Smooth muscle cell (in vitro differentiated cells): ENCODE data around the gene KIRREL3. TPM values are rescaled to one million over a fixed set of nuclear protein-coding genes. Genes with fewer than 3 reads are reported as not detected.

Experiments used
- DNase-seq: peaks from one replicate; lab custom pipeline; 2025; ENCODE audit not compliant: unreplicated experiment; lab: John Stamatoyannopoulos, UW
- H2AFZ ChIP-seq: fragments of 200-600 bp; sonication (generic); 2 replicates; pipeline ENCODE4 v1.6.0; 2016; ENCODE audit warnings: antibody characterized with exemption, low read depth, mild to moderate bottlenecking
- H3F3A ChIP-seq: fragments of 200-600 bp; sonication (generic); 2 replicates; pipeline ENCODE4 v1.6.0; 2017; ENCODE audit warnings: antibody characterized with exemption, low read depth
- H3K27ac ChIP-seq: fragments of 200-600 bp; sonication (generic); 2 replicates; pipeline ENCODE4 v1.5.1; 2016; ENCODE audit warnings: low read depth, mild to moderate bottlenecking
- H3K27me3 ChIP-seq: fragments of 200-600 bp; sonication (generic); 2 replicates; pipeline ENCODE4 v1.6.1; 2016; ENCODE audit warnings: low read depth, mild to moderate bottlenecking
- H3K36me3 ChIP-seq: fragments of 200-600 bp; sonication (generic); 2 replicates; pipeline ENCODE4 v1.5.1; 2016; ENCODE audit warnings: low read depth
- H3K4me1 ChIP-seq: fragments of 200-600 bp; sonication (generic); 2 replicates; pipeline ENCODE4 v1.5.1; 2016; ENCODE audit warnings: low read depth
- H3K4me2 ChIP-seq: fragments of 200-600 bp; sonication (generic); 2 replicates; pipeline ENCODE4 v1.6.0; 2016; ENCODE audit warnings: mild to moderate bottlenecking
- H3K4me3 ChIP-seq: fragments of 200-600 bp; sonication (generic); 2 replicates; pipeline ENCODE4 v1.5.1; 2016; ENCODE audit warnings: mild to moderate bottlenecking
- H3K79me2 ChIP-seq: fragments of 200-600 bp; sonication (generic); 2 replicates; pipeline ENCODE4 v1.6.0; 2016; ENCODE audit warnings: low read depth, mild to moderate bottlenecking
- H3K9ac ChIP-seq: fragments of 200-600 bp; sonication (generic); 2 replicates; pipeline ENCODE4 v1.6.0; 2016; ENCODE audit warnings: low read depth
- H3K9me3 ChIP-seq: fragments of 200-600 bp; sonication (generic); replicated peaks from 2 replicates; pipeline ENCODE4 v1.5.1; 2016; ENCODE audit warnings: low read depth
- H4K20me1 ChIP-seq: fragments of 200-600 bp; sonication (generic); 2 replicates; pipeline ENCODE4 v1.6.0; 2016; ENCODE audit warnings: low read depth
- CTCF ChIP-seq: fragments of 200-600 bp; sonication (generic); IDR thresholded peaks from 2 replicates; pipeline ENCODE4 v1.5.1; 2017; ENCODE audit warnings: borderline replicate concordance, mild to moderate bottlenecking, antibody characterized with exemption; ENCODE audit not compliant: insufficient read depth, poor library complexity, severe bottlenecking
- WGBS: methylation state at CpG from one replicate; pipeline ENCODE4 v1.1.7; 2016; ENCODE audit warnings: low lambda C conversion rate; 5-methylcytosine and 5-hydroxymethylcytosine counted together
- polyA plus RNA-seq: library from polyadenylated mRNA; unstranded; fragments of >200 nt; fragmentation: Nextera tagmentation; extraction: Ambion mirVana; gene quantifications from 2 replicates; pipeline ENCODE4 v1.2.1, GENCODE V29; 2016
- total RNA-seq: library from RNA; depleted of rRNA; stranded (reverse); fragments of >200 nt; gene quantifications from 2 replicates; pipeline ENCODE4 v1.2.3, GENCODE V29; 2014

KIRREL3 gene
- total and polyA plus RNA-seq, 2 experiments from 2014 or later: 1.2 TPM; not detected in 1

DNA sequence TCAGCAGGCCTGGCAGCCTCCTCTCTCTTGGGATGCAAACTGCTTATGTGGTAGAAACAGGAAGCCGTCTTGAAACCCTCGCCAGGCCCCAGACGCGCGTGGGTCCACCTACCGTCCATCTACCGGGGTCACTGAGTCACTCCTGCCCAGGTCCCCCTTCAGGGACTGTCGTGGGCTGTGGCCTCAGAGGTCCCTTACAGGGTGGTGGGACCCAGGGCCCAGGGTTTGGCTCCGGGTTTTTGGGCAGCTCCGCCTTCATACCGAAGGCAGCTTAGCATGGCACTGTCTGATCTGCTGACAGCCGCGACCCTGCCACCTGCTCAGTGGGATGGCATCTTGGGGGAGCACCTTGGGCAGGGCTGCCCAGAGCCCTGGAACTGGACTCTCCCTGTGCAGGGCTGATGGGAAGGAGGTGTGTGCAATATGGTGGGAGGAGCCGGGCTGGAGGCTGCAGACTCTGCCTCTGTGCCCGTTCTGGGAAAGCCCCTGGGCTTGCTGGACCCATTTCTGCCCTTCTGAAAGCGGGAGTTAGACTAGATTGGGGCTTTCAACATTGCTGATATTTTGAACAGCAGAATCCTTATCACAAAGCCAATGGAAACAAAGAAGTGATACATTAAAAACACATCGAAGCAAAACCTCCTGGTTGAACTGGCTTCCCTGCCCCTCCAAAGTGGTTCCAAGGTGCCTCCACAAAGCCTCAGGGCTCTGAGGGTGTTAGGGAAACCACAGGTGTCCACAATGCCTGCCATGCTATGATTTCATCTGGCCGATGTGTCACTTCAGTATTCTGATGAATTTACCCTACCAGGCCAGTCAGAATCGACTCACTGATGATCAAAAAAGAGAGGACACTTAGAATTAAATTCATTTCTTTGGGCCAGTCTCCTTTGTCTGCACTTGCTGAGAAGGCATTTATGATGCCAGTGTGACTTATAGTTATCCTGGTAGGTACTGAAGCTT is 316.5 kb downstream of the KIRREL3 start:
- Histone ChIP-seq H3K4me2 (no peak overlapping the region), H3K36me3 (no peaks in the 10 kb centered on the region), H3K4me1 (no peaks in the 10 kb centered on the region), H3K27me3 (peaks cover 6% of the 10 kb centered on the region), H3K9me3 (no peaks in the 10 kb centered on the region), H4K20me1 (no peaks in the 10 kb centered on the region), H3K79me2 (no peaks in the 10 kb centered on the region), H3K27ac (no peak overlapping the region), H3K4me3 (no peak overlapping the region), H2AFZ (no peak overlapping the region), H3F3A (no peaks in the 10 kb centered on the region), H3K9ac (no peak overlapping the region)
- TF ChIP-seq CTCF: no peak
- DNase-seq: no peak
- WGBS: 96% methylated on average over 19 of the region's 19 CpGs

- H3F3A ChIP-seq: no peaks in the 10 kb centered on the region
- no peaks in the 10 kb centered on the region for H4K20me1 ChIP-seq
- peaks cover 6% of the 10 kb centered on the region for H3K27me3 ChIP-seq
- DNase-seq: no peak
- TF ChIP-seq CTCF: no peak
- H3K4me2 ChIP-seq: no peak overlapping the region
- H3K9ac ChIP-seq: no peak overlapping the region
- no peaks in the 10 kb centered on the region for H3K79me2 ChIP-seq
- no peak overlapping the region for H2AFZ ChIP-seq
- no peaks in the 10 kb centered on the region for H3K36me3 ChIP-seq
- no peak overlapping the region for H3K27ac ChIP-seq
- H3K9me3 ChIP-seq: no peaks in the 10 kb centered on the region
- 93% methylated on average over 8 of the region's 8 CpGs for WGBS
- no peak overlapping the region for H3K4me3 ChIP-seq
- H3K4me1 ChIP-seq: no peaks in the 10 kb centered on the region
Measured at GRCh38 chr11:126682590-126682989, 318.0 kb downstream of the KIRREL3 start.

GRCh38 chr11:126680700-126681099 is 319.9 kb downstream of the KIRREL3 start:
- Histone ChIP-seq H3K4me2 (no peak overlapping the region), H3K27me3 (peaks cover 6% of the 10 kb centered on the region), H3K27ac (no peak overlapping the region), H3F3A (no peaks in the 10 kb centered on the region), H3K4me1 (no peaks in the 10 kb centered on the region), H3K36me3 (no peaks in the 10 kb centered on the region), H3K9me3 (no peaks in the 10 kb centered on the region), H2AFZ (no peak overlapping the region), H4K20me1 (no peaks in the 10 kb centered on the region), H3K9ac (no peak overlapping the region), H3K79me2 (no peaks in the 10 kb centered on the region), H3K4me3 (no peak overlapping the region)
- no peak for DNase-seq
- 80% methylated on average over 3 of the region's 3 CpGs for WGBS
- TF ChIP-seq CTCF: no peak
